Measurements from ENCODE around the gene CACNA1G.

The CACNA1G gene

GRCh38 chr17:50656509-50656908, 96.0 kb downstream of the CACNA1G start:
- Histone ChIP-seq H3K4me1 (ENCODE audit: control insufficient read depth, insufficient read depth, low read depth, low read length) (peaks cover 22% of the 10 kb centered on the region), H2AFZ (ENCODE audit: low read depth, low read length) (no peak overlapping the region), H2BK120ac (ENCODE audit: low read depth, low read length) (no peak overlapping the region), H3K4me3 (ENCODE audit: insufficient read depth in 1 of 2, low read depth in 1 of 2, low read length in 2 of 2) (no peak overlapping the region), H3K27me3 (ENCODE audit: control insufficient read depth in 1 of 2, insufficient read depth in 1 of 2, low read length in 2 of 2) (no peaks in the 10 kb centered on the region), H2BK5ac (ENCODE audit: low read depth, low read length, poor library complexity, severe bottlenecking) (no peak overlapping the region), H4K91ac (ENCODE audit: low read length) (no peak overlapping the region), H3K9ac (ENCODE audit: low read length) (no peak overlapping the region), H3K4ac (ENCODE audit: low read depth in 1 of 2, low read length in 2 of 2) (no peak overlapping the region), H3K27ac (ENCODE audit: low read length, poor library complexity, severe bottlenecking) (no peak overlapping the region), H3K9me3 (ENCODE audit: control insufficient read depth, low read length) (no peaks in the 10 kb centered on the region), H3K79me1 (replicated peaks; ENCODE audit: low read length, poor library complexity, severe bottlenecking) (peaks cover 1% of the 10 kb centered on the region), H3K36me3 (ENCODE audit: control insufficient read depth in 1 of 2, insufficient read depth in 2 of 2, low read depth in 1 of 2, low read length in 2 of 2) (peaks cover 5 to 19% of the 10 kb centered on the region in 2 experiments), H3K18ac (ENCODE audit: low read depth in 1 of 2, low read length in 2 of 2) (no peak overlapping the region), H2BK15ac (ENCODE audit: low read depth, poor library complexity, severe bottlenecking) (no peak overlapping the region), H2AK5ac (ENCODE audit: low read length, severe bottlenecking) (no peak overlapping the region), H2BK12ac (ENCODE audit: low read length in 2 of 2) (no peak overlapping the region), H3K23ac (ENCODE audit: low read length in 2 of 2) (no peak overlapping the region), H3K14ac (ENCODE audit: low read length in 2 of 2) (no peak overlapping the region), H4K8ac (ENCODE audit: low read length) (no peak overlapping the region), H3K4me2 (ENCODE audit: low read length, poor library complexity, severe bottlenecking) (no peak overlapping the region)
- DNase-seq = no peak
- 86% methylated on average over 5 of the region's 5 CpGs for WGBS

GRCh38 chr17:50657054-50657453, 96.5 kb downstream of the CACNA1G start:
- Histone ChIP-seq H4K91ac (ENCODE audit: low read length) (peak overlapping the region; percentile 35), H3K36me3 (ENCODE audit: control insufficient read depth in 1 of 2, insufficient read depth in 2 of 2, low read depth in 1 of 2, low read length in 2 of 2) (peaks cover 5 to 19% of the 10 kb centered on the region in 2 experiments), H2BK15ac (ENCODE audit: low read depth, poor library complexity, severe bottlenecking) (no peak overlapping the region), H4K8ac (ENCODE audit: low read length) (no peak overlapping the region), H3K79me1 (replicated peaks; ENCODE audit: low read length, poor library complexity, severe bottlenecking) (peaks cover 1% of the 10 kb centered on the region), H3K4me3 (ENCODE audit: insufficient read depth in 1 of 2, low read depth in 1 of 2, low read length in 2 of 2) (no peak overlapping the region), H3K27me3 (ENCODE audit: control insufficient read depth in 1 of 2, insufficient read depth in 1 of 2, low read length in 2 of 2) (no peaks in the 10 kb centered on the region), H3K18ac (ENCODE audit: low read depth in 1 of 2, low read length in 2 of 2) (no peak overlapping the region), H3K4ac (ENCODE audit: low read depth in 1 of 2, low read length in 2 of 2) (no peak overlapping the region), H2BK12ac (ENCODE audit: low read length in 2 of 2) (no peak overlapping the region), H3K4me2 (ENCODE audit: low read length, poor library complexity, severe bottlenecking) (no peak overlapping the region), H3K23ac (ENCODE audit: low read length in 2 of 2) (no peak overlapping the region), H2AK5ac (ENCODE audit: low read length, severe bottlenecking) (no peak overlapping the region), H3K27ac (ENCODE audit: low read length, poor library complexity, severe bottlenecking) (no peak overlapping the region), H3K9ac (ENCODE audit: low read length) (no peak overlapping the region), H3K9me3 (ENCODE audit: control insufficient read depth, low read length) (no peaks in the 10 kb centered on the region), H2BK5ac (ENCODE audit: low read depth, low read length, poor library complexity, severe bottlenecking) (no peak overlapping the region), H3K4me1 (ENCODE audit: control insufficient read depth, insufficient read depth, low read depth, low read length) (peaks cover 26% of the 10 kb centered on the region), H3K14ac (ENCODE audit: low read length in 2 of 2) (no peak overlapping the region), H2AFZ (ENCODE audit: low read depth, low read length) (no peak overlapping the region), H2BK120ac (ENCODE audit: low read depth, low read length) (no peak overlapping the region)
- DNase-seq = no peak
- 95% methylated on average over 7 of the region's 7 CpGs for WGBS

- Histone ChIP-seq H3K4me2 (ENCODE audit: low read length, poor library complexity, severe bottlenecking) (no peak overlapping the region), H3K18ac (ENCODE audit: low read depth in 1 of 2, low read length in 2 of 2) (no peak overlapping the region), H2AK5ac (ENCODE audit: low read length, severe bottlenecking) (no peak overlapping the region), H3K9me3 (ENCODE audit: control insufficient read depth, low read length) (no peaks in the 10 kb centered on the region), H3K36me3 (ENCODE audit: control insufficient read depth in 1 of 2, insufficient read depth in 2 of 2, low read depth in 1 of 2, low read length in 2 of 2) (peaks cover 5 to 19% of the 10 kb centered on the region in 2 experiments), H4K8ac (ENCODE audit: low read length) (no peak overlapping the region), H3K9ac (ENCODE audit: low read length) (no peak overlapping the region), H2AFZ (ENCODE audit: low read depth, low read length) (no peak overlapping the region), H3K4ac (ENCODE audit: low read depth in 1 of 2, low read length in 2 of 2) (no peak overlapping the region), H2BK12ac (ENCODE audit: low read length in 2 of 2) (no peak overlapping the region), H3K27me3 (ENCODE audit: control insufficient read depth in 1 of 2, insufficient read depth in 1 of 2, low read length in 2 of 2) (no peaks in the 10 kb centered on the region), H3K23ac (ENCODE audit: low read length in 2 of 2) (no peak overlapping the region), H4K91ac (ENCODE audit: low read length) (no peak overlapping the region), H2BK120ac (ENCODE audit: low read depth, low read length) (no peak overlapping the region), H2BK5ac (ENCODE audit: low read depth, low read length, poor library complexity, severe bottlenecking) (no peak overlapping the region), H3K79me1 (replicated peaks; ENCODE audit: low read length, poor library complexity, severe bottlenecking) (peaks cover 1% of the 10 kb centered on the region), H3K14ac (ENCODE audit: low read length in 2 of 2) (no peak overlapping the region), H3K27ac (ENCODE audit: low read length, poor library complexity, severe bottlenecking) (no peak overlapping the region), H2BK15ac (ENCODE audit: low read depth, poor library complexity, severe bottlenecking) (no peak overlapping the region), H3K4me1 (ENCODE audit: control insufficient read depth, insufficient read depth, low read depth, low read length) (peaks cover 30% of the 10 kb centered on the region), H3K4me3 (ENCODE audit: insufficient read depth in 1 of 2, low read depth in 1 of 2, low read length in 2 of 2) (no peak overlapping the region)
- DNase-seq = no peak
- 100% methylated on average over 7 of the region's 7 CpGs for WGBS
Measured at GRCh38 chr17:50657627-50658026, 97.1 kb downstream of the CACNA1G start.

DNA sequence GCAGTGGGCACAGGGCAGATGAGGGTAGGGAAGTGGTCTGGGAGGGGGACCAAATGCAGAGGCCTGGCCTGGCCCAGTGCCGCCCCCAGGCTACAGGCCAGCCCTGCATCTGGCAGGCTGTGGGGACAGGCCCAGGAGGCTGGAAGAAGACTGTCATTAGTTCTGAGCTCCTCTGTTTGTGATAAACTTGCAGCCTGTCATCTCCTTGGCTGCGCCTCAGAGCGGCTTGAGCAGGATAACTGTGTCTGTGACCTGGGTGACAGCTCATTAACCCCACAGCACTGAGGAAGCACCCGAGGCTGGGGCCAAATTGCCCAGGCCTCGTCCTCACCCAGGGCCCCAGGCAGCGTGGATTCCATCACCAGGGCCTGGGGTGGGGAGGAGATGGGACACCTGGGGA, 98.1 kb downstream of the CACNA1G start:
- Histone ChIP-seq H2AK5ac (ENCODE audit: low read length, severe bottlenecking) (peak overlapping the region; percentile 60), H2AFZ (ENCODE audit: low read depth, low read length) (no peak overlapping the region), H3K9ac (ENCODE audit: low read length) (no peak overlapping the region), H2BK120ac (ENCODE audit: low read depth, low read length) (no peak overlapping the region), H3K4me1 (ENCODE audit: control insufficient read depth, insufficient read depth, low read depth, low read length) (peaks cover 33% of the 10 kb centered on the region), H2BK12ac (ENCODE audit: low read length in 2 of 2) (peak overlapping the region in 1 of 2 experiments; percentile 67), H3K23ac (ENCODE audit: low read length in 2 of 2) (no peak overlapping the region), H3K27ac (ENCODE audit: low read length, poor library complexity, severe bottlenecking) (no peak overlapping the region), H3K36me3 (ENCODE audit: control insufficient read depth in 1 of 2, insufficient read depth in 2 of 2, low read depth in 1 of 2, low read length in 2 of 2) (peaks cover 5 to 19% of the 10 kb centered on the region in 2 experiments), H3K14ac (ENCODE audit: low read length in 2 of 2) (peak overlapping the region in 1 of 2 experiments; percentile 7), H3K18ac (ENCODE audit: low read depth in 1 of 2, low read length in 2 of 2) (peak overlapping the region in 1 of 2 experiments; percentile 14), H3K9me3 (ENCODE audit: control insufficient read depth, low read length) (no peaks in the 10 kb centered on the region), H3K27me3 (ENCODE audit: control insufficient read depth in 1 of 2, insufficient read depth in 1 of 2, low read length in 2 of 2) (no peaks in the 10 kb centered on the region), H4K8ac (ENCODE audit: low read length) (peak overlapping the region; percentile 55), H3K4ac (ENCODE audit: low read depth in 1 of 2, low read length in 2 of 2) (peak overlapping the region in 1 of 2 experiments; percentile 60), H3K79me1 (replicated peaks; ENCODE audit: low read length, poor library complexity, severe bottlenecking) (peaks cover 1% of the 10 kb centered on the region), H4K91ac (ENCODE audit: low read length) (peak overlapping the region; percentile 5), H2BK5ac (ENCODE audit: low read depth, low read length, poor library complexity, severe bottlenecking) (no peak overlapping the region), H2BK15ac (ENCODE audit: low read depth, poor library complexity, severe bottlenecking) (no peak overlapping the region), H3K4me2 (ENCODE audit: low read length, poor library complexity, severe bottlenecking) (no peak overlapping the region), H3K4me3 (ENCODE audit: insufficient read depth in 1 of 2, low read depth in 1 of 2, low read length in 2 of 2) (no peak overlapping the region)
- no peak for DNase-seq
- WGBS = 63% methylated on average over 6 of the region's 6 CpGs
